Measurements from ENCODE around the gene MMD.
"Not testable (repeated sequence)": the region's sequence is repeated elsewhere in the genome, so short reads cannot be mapped to it uniquely, and the experiment has no call there.

The MMD gene

GRCh38 chr17:55391244-55391757, 30.3 kb downstream of the MMD start:
- no peak for DNase-seq

DNA sequence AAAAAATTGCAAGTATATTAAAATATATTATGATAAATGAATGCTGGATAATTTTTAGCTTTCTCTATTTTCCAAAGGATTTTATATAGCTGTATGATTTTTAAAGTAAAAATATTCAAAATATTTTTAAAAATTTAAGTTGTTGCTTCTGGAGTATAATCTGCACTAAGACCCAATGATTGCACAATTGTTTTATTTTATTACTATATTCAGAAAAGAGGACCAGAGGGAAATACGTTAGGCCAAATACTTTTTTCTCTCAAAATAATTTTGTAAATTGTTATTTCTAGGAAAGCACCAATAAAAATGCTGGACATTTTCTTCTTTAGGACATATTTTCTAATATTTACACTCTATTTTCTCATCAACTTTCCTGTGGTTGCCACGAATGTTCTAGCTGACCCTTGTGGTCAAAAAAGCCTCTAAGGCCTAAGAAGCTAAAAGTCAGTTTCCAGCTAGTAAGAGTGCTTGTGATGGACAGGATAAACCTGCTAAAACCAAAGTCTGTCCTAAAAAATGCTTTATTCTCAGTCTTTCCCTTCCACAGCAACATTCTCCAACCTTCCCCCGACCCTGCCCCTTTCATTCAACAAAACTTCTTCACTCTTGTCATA, 31.2 kb downstream of the MMD start:
- no peak for DNase-seq

- DNase-seq, result not testable (repeated sequence)
These were observed 31.9 kb downstream of the MMD start for GRCh38 chr17:55389715-55390114.

- no peak for DNase-seq
These were observed 32.8 kb downstream of the MMD start for GRCh38 chr17:55388842-55389241.

DNA sequence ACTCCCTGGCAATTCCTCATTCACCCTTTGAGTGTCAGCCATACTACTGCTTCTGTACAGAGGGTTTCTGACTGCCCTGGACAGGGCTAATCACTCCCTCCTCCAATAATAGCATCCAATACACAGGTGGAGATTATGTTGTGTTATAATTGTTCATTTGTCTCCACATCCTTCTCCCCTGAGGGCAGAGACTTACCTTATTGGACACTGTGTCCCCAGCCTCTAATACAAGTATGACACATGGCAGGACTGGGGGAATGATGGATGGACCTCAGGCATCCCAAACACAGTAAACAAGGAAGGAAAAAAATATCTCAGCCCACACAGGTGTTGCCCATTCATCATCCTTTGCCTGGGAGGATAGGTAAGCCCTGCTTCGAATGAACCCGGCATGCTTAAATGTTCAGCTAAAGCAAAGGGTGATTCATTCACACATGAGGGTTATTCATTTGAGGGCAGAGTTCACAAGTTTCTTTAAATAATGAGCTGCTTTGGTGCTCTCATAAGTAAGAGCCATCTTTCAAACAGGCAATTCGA, 34.8 kb downstream of the MMD start:
- DNase-seq, result no peak

- DNase-seq, result no peak
These were observed 36.9 kb downstream of the MMD start for GRCh38 chr17:55384643-55385232.

DNA sequence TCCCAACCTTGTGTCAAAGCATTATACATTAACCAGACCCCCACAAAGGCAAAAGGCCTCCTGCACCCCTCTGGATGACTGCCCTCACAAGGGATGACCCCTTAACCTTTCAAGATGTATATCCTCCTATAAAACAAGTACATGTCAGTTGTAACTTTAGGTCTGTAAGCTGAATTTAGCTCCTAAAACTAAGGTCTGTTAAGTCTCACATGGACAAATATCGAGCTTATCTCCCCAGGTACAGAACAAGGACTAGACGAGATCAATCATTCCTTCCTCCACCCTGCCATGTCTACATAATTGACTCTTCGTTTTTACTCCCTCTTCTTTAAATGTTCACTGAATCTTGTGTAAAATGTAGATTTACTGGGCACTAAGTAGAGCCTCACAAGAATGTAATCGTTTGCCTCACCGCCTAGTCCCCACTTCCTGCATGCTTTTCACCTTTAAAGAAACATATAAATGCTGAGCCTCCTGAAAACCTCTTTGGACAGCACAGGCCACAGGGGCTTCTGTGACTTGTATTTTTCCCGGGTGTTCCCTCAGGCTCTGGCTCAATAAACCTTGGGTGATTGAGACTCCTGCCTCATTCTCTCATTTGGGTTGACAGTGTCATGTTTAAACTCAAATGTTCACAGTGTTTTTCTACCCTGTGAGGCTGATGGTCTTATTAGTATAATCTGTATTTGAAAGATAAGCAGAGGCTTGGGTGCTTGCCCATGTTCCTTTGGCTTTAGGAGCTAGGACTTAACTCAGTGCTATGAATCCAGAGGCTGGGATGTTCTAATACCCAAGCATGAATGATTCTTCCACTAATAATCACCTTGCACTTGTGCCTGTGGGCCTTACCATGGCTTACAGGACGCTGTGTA, 37.6 kb downstream of the MMD start:
- DNase-seq, result no peak

DNA sequence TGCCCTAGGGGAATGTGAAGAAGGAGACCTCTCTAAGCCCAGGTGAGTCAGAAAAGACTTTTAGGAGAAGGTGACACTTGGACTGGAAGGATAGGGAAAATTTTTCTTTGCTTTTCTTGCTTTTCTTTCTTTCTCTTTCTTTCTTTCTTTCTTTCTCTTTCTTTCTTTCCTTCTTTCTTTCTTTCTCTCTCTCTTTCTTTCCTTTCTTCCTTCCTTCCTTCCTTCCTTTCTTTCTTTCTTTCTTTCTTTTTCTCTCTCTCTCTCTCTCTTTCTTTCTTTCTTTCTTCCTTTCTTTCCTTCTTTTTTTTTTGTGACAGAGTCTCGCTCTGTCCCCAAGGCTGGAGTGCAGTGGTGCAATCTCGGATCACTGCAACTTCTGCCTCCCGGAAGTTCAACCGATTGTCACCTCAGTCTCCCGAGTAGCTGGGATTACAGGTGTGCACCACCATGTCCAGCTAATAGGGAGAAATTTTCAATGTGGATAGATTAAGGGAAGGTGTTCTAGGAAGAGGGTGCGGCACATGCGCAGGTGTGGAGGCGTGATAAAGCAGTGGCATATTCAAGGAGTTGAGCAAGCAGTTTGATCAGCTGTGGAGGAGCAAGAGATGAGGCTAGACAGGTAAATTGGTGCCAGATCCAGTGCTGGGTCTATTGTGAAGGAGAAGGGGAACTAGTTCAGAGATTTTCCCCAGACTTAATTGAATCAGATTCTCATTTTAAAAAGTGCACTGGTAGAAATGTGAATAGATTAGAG, 40.4 kb downstream of the MMD start:
- no peak for DNase-seq

DNA sequence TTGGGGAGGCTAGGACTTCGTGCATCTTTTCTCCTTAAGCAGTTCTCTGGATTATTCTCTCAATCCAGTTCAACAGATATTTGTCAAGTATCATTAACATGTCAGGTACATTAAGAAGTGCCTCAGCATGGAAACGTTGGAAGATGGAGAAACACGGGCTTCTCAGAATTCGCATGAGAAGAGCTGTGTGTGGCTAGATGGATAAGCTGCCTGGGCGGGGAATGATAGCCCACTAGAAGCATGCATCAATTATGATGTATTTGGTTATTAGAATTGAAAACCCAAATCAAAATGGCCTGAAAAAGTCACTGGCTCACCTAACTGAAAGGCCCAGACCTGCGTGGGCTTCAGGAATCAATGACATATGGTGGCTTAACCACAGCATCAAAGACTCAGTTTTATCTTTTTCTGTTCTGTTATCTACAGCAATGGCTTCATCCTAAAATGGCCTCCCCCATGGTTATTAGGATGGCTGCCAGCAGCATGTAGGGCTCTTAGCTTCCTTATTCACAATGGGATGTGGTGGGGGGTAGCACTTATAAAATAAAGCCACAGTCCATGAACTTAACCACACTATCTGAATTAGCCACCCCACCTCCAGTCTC, 43.9 kb downstream of the MMD start:
- no peak for DNase-seq

DNA sequence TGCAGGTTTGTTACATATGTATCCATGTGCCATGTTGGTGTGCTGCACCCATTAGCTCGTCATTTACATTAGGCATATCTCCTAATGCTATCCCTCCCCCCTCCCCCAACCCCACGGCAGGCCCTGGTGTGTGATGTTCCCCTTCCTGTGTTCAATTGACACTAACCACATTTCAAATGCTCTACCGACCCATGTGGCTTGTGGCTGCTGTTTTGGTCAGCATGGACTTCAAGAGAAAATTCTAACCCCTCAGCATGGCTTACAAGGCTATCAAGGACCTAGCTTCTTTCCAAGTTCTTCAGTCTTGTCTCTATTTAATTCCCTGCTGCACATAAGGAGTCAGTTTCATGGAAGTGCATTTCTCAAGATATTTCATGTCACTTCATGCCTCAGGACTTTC, 52.9 kb downstream of the MMD start:
- DNase-seq, result no peak

DNA sequence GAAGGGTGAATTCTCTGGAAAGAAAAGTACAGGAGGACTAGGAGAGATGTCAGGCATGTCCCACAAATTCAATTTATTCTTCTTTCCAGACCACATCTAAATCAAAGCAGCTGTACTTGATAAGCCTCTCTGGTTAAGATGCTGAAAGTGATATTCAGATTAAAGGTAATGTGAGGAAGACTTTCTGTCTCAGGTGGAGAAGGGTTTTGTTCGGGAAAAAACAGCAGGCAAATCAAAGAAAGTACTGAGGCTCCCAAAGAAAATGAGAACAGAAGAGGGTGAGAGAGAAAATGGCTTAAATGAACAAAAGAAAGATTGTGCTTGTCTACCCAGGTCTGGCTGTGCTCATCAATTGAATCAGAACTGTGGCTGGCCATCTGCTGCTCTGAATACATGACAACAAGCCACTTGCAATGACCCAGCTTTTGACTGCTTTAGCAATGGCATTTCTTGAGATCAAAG, 55.6 kb downstream of the MMD start:
- DNase-seq, result peak in 1 of 2 experiments; percentile 5

- DNase-seq, result no peak
These were observed 58.6 kb downstream of the MMD start for GRCh38 chr17:55363033-55363432.

DNA sequence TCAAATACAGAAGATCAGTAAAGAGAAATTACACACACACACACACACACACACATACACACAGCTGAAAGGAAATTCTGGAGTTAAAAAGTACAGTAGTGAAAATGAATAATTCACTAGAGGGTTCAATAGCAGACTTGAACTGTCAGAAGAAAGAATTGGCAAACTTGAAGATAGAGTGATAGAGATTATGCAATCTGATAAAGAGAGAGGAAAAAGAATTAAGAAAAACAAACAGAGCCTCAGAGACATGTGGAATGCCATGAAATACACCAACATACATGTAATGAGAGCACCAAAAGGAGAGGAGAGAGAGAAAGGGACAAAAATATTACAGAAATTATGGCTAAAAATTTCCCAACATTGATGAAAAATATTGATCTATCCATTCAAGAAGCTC, 60.7 kb downstream of the MMD start:
- no peak for DNase-seq

DNA sequence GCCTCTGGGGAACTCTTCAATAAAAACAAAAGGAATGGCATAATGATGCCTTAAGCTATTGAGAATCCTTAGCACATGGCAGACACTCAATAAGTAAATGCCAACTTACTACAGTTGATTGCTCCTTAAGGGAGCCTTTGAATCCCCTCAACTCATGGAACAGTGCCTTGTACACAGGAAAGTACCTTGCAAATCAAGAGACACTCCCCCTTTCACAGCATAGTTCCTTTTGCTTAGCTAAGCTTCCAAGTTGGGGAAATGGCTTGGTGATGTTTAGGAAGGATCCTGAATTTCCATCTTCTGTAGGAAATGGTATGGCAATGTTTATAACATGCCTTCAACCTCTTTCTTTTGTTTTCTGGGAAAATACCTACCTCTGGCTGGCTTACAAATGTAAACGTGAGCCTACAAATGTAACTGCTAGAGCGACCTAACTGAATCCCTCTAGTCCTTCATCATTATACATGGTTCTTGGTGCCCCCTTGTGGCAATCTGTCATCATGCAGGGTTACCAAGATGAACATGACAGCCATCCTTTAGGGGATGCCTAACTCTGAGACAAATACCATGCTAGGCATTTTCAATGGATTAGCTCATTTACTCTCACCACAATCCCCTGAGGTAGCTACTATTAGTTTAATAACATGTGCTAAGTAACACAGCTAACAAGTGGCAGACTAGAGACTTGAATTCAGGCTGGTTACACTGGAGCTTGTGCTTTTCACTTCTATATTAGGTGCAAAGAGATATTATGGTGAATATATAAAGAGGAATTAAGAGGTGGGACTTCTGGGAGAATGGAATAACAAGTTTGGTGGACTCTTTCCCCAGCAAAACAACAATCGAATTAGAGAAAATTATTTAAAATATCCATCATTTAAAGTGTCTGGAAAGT, 65.0 kb downstream of the MMD start:
- peak; percentile 66 to 79 for DNase-seq

GRCh38 chr17:55354941-55355340, 66.7 kb downstream of the MMD start:
- DNase-seq, result no peak

DNA sequence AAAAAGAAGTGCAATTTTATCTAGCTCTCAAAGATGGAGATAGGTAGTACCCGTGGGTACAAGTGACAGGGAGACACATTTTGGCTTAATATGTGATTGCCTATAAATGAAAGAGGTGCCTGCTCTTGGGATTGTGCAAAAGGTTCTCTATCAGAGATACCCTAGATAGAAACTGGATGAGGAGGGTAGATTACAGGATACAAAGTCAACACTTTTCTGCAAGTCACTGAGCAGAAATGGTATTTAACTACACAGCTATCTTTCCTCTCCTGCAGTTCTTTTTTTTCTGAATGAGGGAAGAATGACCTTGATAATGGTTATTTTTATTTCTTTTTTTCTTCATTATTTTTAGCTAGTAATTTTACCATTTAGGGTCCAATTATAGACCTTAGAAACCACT, 67.6 kb downstream of the MMD start:
- no peak for DNase-seq

- no peak for DNase-seq
These were observed 70.4 kb downstream of the MMD start for GRCh38 chr17:55351226-55351625.

DNA sequence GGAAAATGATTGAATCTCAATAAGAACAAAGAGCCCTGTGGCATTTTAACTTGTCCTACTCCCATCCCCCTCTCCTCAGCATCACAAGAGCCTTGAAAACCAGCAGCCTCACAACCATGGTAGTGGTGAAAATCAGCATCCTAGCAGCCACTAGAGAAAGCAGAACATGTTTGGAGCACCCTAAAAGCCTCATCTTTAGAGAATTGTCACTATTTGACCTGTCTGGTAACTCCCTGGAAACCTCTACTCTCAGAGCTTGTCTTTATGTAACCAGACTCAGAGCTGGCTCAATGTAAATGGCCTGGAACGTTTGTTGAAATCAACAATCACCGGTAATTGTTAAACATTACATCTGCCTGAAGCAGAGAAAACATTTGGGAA, 70.8 kb downstream of the MMD start:
- no peak for DNase-seq

DNA sequence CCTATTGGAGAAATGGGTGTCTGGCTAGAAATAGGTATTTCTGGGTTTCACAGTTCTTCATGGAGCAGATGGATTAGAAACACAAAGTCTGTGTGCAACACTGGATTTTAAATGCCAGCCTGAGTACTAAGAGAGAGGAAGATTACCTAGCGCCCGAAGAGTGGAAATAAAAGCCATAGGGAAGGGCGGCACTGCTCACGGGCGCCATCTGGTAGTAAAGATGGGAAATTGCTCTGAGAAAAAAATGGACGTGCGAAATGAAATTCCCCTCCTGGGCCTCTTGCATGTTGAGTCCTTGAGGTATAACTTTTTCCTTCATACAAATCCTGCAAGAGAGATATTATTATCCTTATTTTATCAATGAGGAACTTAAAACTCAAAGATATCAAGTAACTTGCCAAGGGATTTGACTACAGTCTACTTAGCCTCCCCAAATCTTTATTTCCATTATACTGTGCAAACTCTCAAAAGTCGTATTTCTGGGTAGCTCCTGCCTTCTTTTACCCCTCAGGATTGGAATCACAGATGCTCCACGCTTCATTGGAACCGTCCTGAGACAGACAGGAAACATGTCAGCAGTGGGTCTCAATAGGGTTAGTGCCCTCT, 72.8 kb downstream of the MMD start:
- DNase-seq, result peak; percentile 27 to 62

DNA sequence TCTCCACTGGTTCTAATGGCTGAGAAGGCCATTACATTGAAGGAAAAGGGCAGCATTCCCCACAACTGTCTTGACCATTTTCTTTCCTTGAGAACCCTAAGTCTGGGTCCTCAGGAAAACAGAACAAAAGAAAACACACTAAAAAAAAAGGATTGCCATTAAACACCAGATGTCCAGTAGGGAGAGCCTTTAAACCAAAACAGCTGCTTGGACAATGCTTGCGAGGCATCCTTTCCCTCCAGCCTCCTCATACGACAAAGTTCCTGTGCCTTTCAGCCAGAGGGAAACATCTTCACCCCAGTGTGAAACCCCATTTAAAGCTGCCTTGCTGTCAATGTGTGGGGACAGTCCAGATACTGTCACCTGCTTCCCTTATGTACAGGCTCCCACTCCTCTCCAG, 74.3 kb downstream of the MMD start:
- DNase-seq, result no peak

GRCh38 chr17:55346658-55347057, 75.0 kb downstream of the MMD start:
- DNase-seq, result no peak
